GM19324 (cell line): ENCODE data around the gene LCLAT1.
"Not testable (repeated sequence)": the region's sequence is repeated elsewhere in the genome, so short reads cannot be mapped to it uniquely, and the experiment has no call there.

Experiments
- ATAC-seq: cut with Tn5 transposase; IDR thresholded peaks from one replicate; pipeline ENCODE4 v1.9.1; 2021; ENCODE audit warnings: mild to moderate bottlenecking, moderate library complexity; ENCODE audit not compliant: unreplicated experiment, low FRiP score

Gene LCLAT1

DNA sequence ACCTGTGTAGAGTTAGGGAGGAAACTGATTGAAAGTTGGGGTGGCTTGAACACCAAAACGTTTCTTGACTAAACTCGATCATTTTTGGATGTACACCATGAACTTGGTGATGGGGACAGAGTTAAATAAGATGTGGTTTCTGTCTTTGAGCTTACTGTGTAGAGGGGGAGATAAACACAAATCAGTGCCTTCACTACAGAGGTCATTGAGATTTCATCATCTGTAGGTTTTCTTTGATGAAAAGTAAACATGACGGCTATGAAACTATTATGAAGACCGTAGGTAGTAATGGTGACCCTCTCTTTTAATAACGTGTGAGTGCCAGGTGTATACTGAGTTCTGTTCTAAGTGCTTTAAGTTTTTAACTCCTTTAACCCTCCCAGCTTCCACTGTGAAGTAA, 6.5 kb downstream of the LCLAT1 start:
- no peak for ATAC-seq

GRCh38 chr2:30454571-30454970, 7.5 kb downstream of the LCLAT1 start:
- ATAC-seq: no peak

- no peak for ATAC-seq
Observed at GRCh38 chr2:30455114-30455738, 8.2 kb downstream of the LCLAT1 start.

DNA sequence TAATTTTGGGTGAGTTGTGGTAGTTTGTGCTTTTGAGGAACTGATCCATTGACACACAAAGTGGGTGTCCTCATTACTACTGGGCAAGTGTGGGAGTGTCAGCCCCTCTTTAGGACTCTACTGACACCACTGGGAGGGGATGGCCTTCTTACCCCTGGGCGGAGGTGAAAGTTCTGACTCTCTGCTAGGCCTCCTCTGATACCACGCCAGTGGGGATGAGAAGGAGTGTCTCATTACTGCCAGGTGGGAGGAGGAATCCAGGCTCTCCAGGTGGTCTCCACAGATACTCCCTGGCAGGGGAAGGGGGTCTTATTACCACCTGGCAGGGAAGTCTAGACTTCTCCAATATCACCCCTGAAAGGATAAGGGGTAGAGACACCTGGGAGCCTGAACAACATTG, 9.1 kb downstream of the LCLAT1 start:
- no peak for ATAC-seq

GRCh38 chr2:30456579-30456978, 9.5 kb downstream of the LCLAT1 start:
- no peak for ATAC-seq

DNA sequence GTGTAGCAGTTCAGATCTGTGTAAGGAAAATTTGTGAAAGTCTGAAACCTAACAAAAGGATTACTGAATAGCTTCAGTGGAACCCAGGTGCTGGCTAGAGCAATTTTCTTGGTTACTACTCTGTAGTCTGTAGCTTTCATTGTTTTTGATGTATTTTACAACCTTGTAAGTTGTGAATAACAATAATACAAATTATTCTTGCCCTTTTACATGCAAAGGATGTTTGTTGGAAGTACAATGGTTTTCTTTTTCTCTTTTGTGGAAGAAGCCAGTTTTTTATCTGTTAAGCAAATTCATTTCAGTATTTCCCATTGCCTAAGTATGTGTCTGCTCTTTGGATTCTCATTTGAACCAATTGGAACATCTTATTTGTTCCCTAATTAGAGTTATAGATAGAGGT, 10.2 kb downstream of the LCLAT1 start:
- ATAC-seq: no peak

GRCh38 chr2:30459140-30459539, 12.1 kb downstream of the LCLAT1 start:
- no peak for ATAC-seq

DNA sequence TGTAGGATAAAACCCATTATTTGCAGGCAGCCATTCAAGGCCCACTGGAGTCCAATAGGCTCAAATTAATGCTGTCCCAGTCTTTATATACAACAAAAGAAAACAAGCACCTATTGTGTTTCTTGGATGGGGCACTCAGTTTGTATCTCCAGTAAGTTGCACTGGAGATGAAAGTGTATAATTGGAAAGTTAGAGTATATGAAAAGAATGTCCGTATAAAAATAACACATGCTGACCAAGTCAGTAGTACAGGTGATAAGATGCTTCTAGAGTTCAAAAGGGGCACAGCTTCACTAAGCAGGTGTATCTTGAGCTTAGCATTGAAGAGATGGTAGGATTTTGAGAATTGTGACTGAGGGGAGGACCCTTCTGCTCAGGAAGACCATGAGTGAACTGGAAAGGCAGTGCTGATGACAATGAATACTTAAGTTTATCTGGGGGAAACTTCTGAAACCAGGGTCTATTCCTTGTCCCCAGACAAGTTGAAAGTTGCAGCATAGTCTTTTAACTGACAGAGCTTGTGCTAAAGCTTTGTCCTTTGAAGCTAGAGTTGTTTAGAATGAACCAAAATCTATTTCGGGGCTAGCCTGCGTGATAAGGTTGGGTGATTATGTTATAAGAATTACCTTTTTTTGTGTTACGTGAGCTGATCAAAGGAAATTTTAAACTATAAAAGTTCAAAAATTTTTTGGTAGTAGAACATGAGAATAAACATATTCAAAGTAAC, 15.2 kb downstream of the LCLAT1 start:
- ATAC-seq: no peak

- ATAC-seq: no peak
Observed at GRCh38 chr2:30463535-30463934, 16.5 kb downstream of the LCLAT1 start.

DNA sequence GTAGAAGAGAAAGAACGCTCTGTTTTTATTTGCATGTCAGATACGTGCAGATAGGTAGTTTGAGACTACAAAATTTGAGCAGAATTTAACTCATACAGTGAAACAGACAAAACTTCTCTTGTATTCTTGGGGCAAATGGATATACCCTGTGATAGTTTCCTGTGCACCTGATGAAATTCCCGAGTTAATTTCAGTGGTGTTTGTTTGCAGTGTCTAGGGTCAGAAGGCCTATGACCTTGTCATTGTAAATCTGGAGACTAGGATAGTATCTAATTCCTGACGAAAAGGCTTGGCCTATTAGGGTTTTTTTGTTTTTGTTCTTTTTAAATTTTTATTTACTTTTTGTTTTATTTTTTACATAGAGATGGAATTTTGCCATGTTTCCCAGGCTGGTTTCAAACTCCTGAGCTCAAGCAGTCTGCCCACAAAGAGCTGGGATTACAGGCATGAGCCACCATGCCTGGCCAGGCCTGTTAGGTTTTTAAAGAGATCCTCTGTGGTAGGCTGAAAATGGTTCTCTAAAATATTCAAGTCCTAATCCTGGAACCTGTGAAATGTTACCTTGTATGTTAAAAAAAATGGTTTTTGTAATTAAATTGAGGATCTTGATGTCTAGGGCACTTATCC, 17.6 kb downstream of the LCLAT1 start:
- no peak for ATAC-seq

- ATAC-seq: no peak
Observed at GRCh38 chr2:30465171-30465545, 18.1 kb downstream of the LCLAT1 start.

GRCh38 chr2:30466216-30466615, 19.2 kb downstream of the LCLAT1 start:
- no peak for ATAC-seq

- not testable (repeated sequence) for ATAC-seq
Observed at GRCh38 chr2:30467062-30467826, 20.2 kb downstream of the LCLAT1 start.

DNA sequence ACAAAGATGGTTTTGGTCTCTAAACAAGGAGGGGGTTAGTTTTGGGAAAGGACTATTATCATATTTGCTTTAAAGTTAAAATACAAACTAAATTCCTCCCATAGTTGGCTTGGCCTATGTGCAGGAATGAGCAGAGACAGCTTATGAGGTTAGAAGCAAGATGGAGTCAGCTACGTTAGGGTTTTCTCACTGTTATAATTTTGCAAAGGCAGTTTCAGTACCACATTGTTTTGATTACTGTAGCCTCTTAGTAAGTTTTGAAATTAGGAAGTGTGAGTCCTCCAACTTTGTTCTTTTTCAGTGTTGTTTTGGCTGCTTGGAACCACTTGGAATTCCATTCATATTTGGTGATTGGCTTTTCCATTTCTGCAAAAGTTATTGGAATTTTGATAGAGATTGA, 23.4 kb downstream of the LCLAT1 start:
- no peak for ATAC-seq

- ATAC-seq: no peak
Observed at GRCh38 chr2:30472326-30472725, 25.3 kb downstream of the LCLAT1 start.

GRCh38 chr2:30475542-30475941, 28.5 kb downstream of the LCLAT1 start:
- no peak for ATAC-seq

DNA sequence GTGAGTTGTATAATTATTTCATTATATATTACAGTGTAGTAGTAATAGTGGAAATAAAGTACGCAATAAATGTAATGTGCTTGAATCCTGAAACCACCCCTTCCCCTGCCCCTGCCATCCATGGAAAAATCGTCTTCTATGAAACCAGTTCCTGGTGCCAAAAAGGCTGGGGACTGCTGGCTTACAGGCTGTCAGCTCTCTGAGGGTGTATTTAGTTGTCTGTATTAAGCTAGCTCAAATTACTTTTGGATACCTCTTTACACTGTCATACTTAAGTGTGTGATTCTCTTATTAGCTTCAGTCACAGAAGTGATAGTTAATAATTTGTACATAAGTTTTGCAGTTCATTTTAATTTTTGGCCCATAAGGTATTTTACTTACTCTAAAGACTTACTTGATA, 29.6 kb downstream of the LCLAT1 start:
- ATAC-seq: no peak

- no peak for ATAC-seq
Observed at GRCh38 chr2:30480703-30481322, 33.8 kb downstream of the LCLAT1 start.

- no peak for ATAC-seq
Observed at GRCh38 chr2:30481323-30481800, 34.3 kb downstream of the LCLAT1 start.

DNA sequence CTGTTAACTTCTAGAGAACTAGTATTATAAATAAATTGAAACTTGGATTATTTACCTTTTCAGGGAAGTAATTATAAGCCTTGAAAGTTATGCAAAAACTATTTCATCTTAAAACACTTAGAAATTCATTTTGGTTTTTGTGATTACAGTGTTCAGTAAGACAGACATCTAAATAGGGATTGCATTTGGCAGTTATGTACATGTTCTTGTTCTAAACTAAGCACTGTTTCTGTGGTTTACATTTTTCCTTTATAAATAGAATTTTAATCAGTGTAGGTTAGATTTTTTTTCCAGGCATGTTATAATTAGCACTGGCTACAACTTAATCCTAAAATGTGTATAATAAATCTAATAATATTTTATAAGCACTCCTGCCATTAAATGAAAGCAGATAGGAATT, 35.0 kb downstream of the LCLAT1 start:
- no peak for ATAC-seq

- no peak for ATAC-seq
Observed at GRCh38 chr2:30484145-30484544, 37.1 kb downstream of the LCLAT1 start.
